UCSD-AML1 (cell line): ENCODE data around the gene NUP43.
"Not testable (repeated sequence)": the region's sequence is repeated elsewhere in the genome, so short reads cannot be mapped to it uniquely, and the experiment has no call there.

Experiments
- DNase-seq: peaks from one replicate; lab custom pipeline; 2025; ENCODE audit not compliant: unreplicated experiment; lab: John Stamatoyannopoulos, UW

The NUP43 gene

DNA sequence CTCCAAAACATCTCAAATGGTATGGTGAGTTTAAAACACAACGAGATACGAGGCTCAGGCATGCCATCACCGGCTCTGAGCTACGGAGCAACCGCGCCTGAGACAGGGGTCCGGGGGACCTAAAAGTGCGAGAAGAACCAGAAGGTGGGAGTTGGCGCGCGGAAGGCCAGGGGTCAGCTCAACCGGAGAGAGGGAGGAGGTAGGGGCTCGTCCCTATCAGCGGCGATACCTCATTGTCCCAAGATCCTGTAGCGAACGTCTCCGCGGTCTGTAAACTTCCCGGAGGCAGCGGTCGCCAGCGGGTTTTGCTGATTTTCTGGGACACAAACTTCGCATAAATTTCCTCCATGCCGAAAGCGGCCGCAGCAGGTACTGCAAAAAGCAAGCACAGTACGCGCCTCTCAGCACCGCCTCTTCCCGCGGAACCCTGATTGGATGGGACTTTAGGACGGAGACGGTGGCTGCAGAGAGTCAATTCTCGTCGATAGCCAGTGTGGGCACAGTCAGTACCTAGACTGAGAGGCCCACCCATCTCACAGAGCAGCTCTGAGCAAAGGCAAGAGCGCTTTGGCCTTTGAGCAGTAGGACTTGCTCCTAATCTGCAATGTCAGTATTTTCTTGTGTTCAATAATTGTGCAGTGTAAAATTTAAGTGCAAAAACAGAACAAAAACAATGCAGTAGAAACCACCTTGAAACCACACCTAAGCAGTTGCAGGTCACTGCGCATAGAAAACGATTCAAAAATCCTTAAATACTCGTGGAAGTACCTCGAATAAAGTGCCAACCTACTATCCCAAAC, at the start of gene NUP43:
NUP43 (minus strand) TSS at position 383 of the 800 bp plus-strand sequence; CDS start at position 349, 34 bp downstream.
- DNase-seq = peak; percentile 88

GRCh38 chr6:149783551-149783950, 37.2 kb upstream of the NUP43 start:
- no peak for DNase-seq

DNA sequence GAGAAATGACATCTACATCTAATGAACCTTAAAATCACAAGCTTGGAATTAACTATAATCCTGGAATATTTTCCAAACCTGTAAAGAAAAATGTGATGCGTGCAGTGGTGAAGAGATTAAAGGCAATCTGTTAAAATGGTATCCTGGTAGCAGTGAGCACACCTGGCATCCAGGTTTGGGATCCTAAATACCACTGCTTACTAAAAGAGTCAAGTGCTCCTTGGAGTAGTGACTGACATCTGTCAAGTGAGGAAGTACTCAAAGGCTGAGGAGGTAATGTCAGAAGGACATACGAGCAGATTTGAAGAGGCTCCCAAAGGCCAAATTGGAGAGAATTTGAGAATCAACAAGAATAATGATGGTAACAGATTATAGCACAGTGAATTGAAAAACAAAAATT, 36.0 kb upstream of the NUP43 start:
- no peak for DNase-seq

DNA sequence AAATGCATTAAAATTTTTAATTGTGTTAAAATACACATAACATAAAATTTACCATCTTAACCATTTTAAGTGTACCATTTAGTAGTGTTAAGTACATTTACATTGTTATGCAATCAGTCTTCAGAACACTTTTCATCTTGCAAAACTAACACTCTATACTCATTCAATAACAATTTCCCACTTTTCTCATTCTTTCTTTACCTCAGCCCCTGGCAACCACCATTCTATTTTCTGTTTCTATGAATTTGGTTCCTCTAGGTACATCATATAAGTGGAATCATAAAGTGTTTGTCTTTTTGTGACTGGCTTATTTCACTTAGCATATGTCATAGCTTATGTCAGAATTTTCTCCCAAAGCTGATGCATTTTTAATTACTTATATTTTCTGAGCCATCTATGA, 35.4 kb upstream of the NUP43 start:
- no peak for DNase-seq

DNA sequence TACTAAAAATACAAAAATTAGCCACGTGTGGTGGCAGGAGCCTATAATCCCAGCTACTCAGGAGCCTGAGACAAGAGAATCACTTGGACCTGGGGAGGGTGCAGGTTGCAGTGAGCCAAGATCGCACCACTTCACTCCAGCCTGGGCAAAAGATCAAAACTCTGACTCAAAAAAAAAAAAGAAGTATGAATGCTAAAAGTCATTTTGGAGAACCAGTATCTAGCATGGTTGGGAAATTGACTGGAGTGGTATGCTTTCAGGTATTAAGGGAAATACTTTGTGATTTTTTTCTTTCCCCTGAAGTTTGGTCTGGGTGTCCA, 33.3 kb upstream of the NUP43 start:
- DNase-seq = no peak

DNA sequence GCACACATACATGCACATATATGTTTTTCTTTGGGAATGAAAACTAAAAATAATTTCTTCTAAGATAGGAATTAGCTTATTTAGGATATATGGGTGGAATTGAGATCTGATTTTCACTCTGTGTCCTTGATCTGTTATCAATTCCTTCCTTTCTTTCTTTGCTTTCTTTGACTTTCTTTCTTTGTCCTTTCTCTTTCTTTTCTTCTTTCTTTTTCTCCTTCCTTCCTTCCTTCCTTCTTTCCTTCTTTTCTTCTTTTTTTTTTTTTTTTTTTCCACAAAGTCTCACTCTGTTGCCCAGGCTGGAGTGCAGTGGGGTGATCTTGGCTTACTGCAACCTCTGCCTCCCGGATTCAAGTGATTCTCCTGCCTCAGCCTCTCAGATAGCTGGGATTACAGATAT, 31.3 kb upstream of the NUP43 start:
- DNase-seq = no peak

- DNase-seq = no peak
Observed at GRCh38 chr6:149771925-149772324, 25.6 kb upstream of the NUP43 start.

DNA sequence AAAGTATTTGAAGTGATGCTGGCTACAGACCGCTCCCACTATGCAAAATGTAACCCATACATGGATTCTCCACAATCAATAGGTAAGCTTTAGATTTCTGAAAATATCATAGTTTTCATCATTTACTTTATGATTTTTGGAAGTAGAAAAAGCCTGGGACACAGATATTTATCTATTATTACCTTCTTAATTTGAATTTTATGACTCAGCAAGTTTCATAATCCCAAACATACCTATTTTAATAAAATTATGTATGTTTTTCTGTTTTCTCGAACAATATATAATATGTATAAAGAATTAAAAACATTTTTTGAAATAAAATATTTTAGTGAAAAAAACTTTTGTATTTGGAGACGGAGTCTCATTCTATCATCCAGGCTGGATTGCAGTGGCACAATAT, 24.9 kb upstream of the NUP43 start:
- no peak for DNase-seq

- DNase-seq = no peak
Observed at GRCh38 chr6:149769676-149770075, 23.3 kb upstream of the NUP43 start.

GRCh38 chr6:149766156-149766769, 19.9 kb upstream of the NUP43 start:
- DNase-seq = no peak

DNA sequence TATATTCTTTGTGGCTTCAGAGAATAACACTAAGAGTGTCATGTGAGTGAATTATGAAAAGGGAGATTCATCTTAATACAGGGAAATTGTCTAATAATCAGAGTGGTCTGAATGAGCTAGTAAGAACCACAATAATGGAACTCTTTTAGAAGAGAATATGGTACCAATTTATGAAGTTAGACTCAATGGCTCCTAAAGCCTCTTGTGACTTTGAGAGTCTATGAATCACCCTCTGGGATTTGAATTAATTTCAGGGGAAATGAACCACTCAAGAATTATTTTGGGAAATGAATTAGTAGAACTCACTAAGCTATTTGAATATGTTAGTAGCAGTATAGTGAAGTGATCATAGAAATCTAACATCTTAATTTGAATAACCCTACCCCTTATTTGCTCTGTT, 17.5 kb upstream of the NUP43 start:
- no peak for DNase-seq

GRCh38 chr6:149761438-149761837, 15.1 kb upstream of the NUP43 start:
- no peak for DNase-seq

DNA sequence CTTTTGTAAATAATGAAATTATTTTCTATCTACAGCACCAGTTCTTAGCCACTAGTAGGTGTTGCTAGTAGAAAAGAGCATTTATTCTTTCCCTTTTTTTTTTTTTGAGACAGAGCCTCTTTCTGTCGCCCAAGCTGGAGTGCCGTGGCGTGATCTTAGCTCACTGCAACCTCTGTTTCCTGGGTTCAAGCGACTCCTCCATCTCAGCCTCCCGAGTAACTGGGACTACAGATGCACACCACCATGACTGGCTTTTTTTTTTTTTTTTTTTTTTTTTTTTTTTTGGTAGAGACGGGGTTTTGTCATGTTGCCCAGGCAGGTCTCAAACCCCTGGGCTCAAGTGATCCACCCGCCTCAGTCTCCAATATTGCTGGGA, 9.9 kb upstream of the NUP43 start:
- no peak for DNase-seq

DNA sequence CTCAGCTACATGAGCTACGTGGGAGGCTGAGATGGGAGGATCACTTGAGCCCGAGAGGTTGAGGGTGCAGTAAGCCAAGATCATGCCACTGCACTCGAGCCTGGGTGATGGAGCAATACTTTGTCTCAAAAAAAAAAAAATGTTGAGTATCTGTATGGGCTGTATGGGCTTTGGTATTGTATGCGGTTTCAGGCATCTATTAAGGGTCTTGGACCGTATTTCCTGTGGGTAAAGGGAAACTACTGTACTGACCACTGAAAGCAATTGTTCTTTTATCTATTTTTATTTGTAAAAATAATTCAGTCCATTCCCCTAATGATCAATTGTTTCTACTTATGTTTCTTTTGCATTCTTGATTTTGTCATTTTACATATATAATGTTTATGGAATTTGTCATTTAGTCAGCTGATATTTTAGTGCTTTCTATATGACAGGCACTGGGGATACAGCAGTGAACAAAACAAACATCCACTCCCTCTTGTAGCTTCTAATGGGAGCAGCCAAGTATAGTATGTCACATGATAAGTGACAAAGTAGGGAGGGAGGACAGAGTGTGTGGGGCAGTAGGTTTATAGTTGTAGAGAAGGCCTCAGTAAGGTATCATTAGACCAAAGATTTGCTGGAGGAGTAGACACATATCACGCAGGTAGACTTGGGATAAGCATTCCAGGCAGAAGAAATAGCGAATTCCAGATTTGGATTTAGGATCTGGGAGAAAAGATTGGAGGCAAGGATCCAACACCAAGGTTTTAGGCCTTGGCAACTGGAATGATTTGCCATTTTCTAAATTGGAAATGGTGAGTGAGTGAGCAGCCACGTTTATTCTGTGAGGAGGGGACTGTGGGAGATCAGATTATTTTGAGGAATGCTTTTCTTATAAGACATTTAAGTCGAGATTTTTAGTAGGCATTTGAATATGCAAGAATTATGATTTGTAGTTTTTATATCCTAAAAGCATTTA, 9.3 kb upstream of the NUP43 start:
- DNase-seq = no peak

DNA sequence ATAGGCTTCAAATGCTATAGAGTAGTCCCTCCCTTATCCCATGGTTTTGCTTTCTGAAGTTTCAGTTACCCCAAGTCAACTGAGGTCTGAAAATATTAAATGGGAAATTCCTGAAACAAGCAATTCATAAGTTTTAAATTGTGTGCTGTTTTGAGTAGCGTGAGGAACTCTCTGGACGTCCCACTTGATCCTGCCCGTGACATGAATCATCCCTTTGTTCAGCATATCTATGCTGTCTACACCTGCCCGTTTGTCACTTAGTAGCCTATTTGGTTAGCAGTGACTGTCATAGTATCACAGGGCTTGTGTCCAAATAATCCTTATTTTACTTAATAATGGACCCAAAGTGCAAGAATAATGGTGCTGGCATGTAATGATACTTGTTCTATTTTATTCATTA, 8.2 kb upstream of the NUP43 start:
- DNase-seq = no peak

DNA sequence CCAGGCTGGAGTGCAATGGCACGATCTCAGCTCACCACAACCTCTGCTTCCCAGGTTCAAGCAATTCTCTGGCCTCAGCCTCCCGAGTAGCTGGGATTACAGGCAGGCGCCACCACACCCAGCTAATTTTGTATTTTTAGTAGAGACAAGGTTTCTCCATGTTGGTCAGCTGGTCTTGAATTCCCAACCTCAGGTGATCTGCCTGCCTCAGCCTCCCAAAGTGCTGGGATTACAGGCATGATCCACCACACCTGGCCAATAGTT, 7.0 kb upstream of the NUP43 start:
- not testable (repeated sequence) for DNase-seq

GRCh38 chr6:149752600-149753373, 6.5 kb upstream of the NUP43 start:
- no peak for DNase-seq

GRCh38 chr6:149751920-149752319, 5.6 kb upstream of the NUP43 start:
- DNase-seq = not testable (repeated sequence)

- DNase-seq = no peak
Observed at GRCh38 chr6:149751239-149751638, 4.9 kb upstream of the NUP43 start.

DNA sequence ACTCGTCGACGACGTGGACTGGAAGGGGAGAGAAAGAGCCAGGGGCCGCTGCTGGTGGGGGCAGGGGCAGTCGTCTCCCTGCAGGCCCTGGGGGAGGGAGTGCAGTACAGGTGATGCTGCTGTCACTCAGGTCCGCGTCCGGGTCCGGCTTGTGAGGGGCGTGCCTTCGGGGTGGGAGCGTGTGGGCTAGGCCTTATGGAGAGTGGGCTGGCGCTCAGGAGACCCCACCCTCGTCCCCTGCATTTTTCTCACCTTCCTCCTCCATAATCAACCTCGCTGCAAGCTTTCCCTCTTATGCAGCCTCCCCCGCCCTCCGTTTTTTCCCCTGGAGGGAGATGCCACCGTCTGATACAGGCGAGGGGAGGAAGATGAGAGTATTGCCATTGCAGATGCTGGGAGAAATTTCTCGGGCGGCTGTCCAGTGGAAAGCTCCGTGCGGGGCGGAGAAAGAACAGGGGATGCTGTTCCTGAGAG, 3.8 kb upstream of the NUP43 start:
- peak; percentile 76 for DNase-seq

- DNase-seq = peak; percentile 96
Observed at GRCh38 chr6:149749594-149750135, 3.3 kb upstream of the NUP43 start, which contains the start of gene PCMT1. Gene PCMT1, plus strand, starts transcription at chr6:149749741. Its CDS starts 161 bp downstream, at chr6:149749902.
